GM19395 (cell line): ENCODE data around the gene ZNF644.

Experiments
- ATAC-seq: cut with Tn5 transposase; IDR thresholded peaks from one replicate; pipeline ENCODE4 v1.9.1; 2021; ENCODE audit warnings: mild to moderate bottlenecking, moderate library complexity; ENCODE audit not compliant: unreplicated experiment

ZNF644 gene

DNA sequence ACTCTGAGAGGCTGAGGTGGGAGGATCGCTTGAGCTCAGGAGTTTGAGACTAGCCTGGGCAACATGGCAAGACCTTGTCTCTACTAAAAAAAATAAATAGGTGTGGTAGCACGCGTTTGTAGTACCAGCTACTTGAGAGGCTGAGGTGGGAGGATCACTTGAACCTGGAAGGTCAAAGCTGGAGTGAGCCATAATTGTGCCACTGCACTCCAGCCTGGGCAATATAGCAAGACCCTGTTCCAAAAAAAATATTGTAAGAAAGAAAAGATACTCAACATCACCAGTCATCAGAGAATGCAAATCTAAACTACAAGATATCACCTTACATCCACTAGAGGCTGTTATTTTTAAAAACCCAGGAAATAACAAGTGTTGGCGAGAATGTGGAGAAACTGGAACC lies 32.5 kb downstream of the ZNF644 start:
- no peak for ATAC-seq

DNA sequence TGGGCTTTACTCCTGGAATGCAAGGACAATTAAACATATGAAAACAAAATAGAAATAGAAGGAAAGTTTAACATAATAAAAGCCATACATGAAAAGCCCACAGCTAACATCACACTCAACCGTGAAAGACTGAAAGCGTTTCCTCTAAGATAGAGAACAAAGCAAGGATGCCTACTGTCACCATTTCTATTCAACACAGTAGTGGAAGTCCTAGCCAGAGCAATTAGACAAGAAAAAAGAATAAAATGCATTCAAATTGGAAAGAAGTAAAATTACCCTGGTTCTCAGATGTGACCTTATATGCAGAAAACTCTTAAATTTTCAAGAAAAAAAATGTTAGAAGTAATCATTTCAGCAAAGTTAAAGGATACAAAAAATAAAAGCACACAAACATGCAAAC lies 34.0 kb downstream of the ZNF644 start:
- ATAC-seq = no peak

DNA sequence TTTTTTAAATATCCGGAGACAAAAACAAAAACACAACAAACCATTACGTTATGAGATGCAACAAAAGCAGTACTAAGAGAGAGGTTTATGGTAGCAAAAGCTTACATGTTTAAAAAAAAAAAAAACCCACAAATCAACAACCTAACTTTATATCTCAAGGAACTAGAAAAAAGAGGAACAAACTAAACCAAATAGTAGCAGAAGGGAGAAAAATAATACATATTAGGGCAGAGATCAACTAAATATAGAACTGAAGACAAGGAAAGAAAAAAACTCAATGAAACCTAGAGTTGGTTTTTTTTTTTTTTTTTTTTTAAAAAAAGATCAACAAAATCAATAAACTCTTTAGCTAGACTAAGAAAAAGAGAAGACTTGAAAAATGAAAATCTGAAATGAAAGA lies 34.9 kb downstream of the ZNF644 start:
- ATAC-seq = no peak

DNA sequence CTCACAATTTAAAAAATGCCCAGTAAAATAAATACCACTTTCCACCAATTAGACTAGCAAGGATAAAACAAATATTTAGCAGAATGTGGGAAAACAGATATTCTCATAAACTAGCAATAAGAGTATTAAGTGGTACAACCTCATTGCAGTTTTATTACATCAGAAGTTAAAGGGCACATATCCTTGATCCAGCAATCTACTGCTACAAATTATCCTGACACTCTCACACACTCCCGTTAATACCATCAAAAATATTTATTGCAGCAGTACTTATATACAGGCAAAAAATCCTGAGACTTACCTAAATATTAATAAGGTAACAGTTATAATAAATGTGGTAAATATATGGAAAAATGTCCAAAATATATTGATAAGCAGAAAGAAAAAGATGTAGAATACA lies 44.3 kb downstream of the ZNF644 start:
- no peak for ATAC-seq

DNA sequence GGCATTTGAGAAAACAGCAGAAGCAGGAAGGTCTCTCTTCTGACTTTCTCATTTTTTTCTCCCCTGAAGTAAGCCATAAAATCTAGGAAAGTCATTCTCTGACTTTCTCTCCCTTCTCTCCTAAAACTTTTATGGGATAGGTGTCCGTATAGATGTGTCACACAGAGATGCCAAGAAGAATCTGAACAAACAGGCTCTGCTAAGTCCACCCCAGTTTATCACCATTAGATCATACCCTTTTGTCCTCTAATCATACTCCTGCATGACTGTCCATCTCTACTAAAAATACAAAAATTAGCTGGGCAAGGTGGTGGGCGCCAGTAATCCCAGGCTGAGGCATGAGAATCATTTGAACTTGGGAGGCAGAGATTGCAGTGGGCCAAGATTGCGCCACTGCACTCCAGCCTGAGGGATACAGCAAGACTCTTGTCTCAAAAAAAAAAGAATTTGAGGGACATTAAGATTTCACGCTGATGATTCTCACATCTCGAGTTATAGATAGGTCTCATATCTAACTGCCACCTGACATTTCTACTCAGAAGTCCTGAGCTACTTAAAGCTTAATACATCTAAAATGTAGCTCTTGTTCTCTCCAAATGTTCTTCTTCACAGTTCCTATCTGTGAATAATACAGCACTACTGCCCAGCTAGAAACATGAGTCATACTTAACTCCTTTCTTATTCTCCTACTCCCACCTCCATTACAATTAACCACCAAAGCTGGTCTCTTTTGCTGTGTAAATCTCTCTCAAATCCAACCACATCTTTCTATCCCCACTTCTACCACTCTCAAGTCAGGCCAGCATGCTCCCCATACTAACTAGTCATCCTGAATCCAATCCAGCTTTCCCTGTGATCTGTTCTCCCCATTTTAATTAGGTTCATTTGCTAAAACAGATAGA lies 47.7 kb downstream of the ZNF644 start:
- ATAC-seq = no peak

DNA sequence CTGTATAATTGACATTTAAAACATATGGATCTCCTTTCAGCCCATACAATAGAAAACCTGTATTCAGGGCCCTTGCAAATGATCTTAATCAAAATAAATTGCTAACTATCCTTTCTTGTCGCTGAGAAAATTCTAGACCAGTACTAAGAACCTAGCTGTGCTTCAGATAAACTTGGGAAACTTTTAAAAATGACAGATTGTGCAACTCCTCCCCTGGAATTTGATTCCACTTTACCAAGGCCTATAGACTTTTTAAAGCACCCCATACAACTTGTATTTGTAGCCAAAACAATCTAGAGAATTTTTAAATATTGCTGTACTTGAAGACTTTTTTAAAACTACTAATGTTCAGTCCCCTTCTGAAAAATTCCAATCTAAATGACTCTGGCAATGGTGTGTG lies 51.6 kb downstream of the ZNF644 start:
- no peak for ATAC-seq

DNA sequence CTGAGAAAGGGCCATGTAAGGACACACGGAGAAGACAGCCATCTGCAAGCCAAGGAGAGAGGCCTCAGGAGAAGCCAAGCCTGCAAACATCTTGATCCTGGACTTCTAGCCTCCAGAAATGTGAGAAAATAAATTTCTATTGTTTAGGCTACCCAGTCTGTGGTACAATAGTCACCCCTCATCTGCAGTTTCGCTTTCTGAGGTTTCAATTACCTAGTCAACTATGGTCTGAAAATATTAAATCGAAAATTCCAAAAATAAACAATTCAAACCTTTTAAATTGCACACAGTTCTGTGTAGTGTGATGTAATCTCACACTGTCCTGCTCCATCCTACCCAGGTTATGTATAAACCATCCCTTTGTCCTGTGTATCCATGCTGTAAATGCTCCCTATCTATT lies 52.6 kb downstream of the ZNF644 start:
- ATAC-seq = no peak

DNA sequence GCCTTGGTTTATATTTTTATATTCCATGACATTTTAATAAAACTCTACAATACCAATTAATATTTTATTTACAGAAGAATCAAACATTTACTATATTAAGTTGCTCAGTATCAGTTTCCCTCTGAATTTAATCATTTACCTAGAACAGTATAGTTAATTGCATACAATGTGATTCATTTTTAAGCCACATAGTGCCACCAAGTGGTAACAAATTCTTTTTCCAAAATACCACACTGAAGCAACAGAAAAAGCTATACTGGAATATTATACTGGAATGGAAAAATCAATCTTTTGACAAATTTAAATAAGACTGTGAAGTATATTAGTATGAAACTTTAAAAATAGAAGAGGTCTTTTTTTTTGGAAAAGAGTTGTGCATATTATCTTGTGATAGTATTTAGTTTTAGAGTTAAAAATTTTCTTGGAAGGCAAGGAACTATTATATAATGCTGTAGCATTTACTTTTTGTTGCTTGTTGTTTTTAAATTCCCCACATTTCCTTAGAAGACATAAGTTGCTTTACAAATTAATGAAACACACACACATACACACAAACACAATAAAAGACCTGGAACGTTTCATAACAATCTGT lies 57.3 kb downstream of the ZNF644 start:
- ATAC-seq = no peak

DNA sequence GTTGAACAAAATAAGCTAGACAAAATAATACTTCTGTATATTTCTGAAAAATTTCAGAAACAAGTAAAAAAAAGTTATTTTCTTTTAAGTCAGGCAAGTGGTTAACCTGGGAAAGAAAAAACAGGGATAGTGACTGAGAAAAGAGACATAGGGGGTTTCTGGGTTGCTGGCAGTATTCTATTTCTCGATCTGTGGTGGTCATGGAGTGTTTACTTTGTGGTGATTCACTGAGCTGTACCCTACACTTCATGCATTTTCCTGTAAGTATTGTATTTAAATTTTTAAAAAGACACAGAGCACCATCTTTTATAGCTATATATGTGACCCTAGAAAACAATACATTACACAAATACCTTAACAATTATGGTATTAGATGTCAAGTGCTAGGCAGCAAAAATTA lies 58.2 kb downstream of the ZNF644 start:
- ATAC-seq = no peak

DNA sequence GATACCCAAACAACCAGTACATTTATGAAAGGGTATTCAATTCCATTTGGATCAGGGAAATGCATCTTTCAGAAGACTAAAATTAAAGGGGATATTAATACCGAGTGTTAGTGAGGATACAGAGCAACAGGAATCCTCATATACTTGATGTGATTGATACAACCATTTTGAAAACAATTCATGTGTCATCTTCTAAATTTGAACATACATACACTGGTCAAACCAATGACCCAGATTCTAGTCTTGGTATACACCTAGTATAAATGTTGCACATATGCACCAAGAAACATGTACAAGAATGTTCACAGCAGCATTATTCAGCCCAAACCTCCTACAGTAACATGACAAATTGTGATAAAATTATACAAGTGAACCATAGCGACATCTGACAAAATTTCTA lies 58.6 kb downstream of the ZNF644 start:
- ATAC-seq = no peak

DNA sequence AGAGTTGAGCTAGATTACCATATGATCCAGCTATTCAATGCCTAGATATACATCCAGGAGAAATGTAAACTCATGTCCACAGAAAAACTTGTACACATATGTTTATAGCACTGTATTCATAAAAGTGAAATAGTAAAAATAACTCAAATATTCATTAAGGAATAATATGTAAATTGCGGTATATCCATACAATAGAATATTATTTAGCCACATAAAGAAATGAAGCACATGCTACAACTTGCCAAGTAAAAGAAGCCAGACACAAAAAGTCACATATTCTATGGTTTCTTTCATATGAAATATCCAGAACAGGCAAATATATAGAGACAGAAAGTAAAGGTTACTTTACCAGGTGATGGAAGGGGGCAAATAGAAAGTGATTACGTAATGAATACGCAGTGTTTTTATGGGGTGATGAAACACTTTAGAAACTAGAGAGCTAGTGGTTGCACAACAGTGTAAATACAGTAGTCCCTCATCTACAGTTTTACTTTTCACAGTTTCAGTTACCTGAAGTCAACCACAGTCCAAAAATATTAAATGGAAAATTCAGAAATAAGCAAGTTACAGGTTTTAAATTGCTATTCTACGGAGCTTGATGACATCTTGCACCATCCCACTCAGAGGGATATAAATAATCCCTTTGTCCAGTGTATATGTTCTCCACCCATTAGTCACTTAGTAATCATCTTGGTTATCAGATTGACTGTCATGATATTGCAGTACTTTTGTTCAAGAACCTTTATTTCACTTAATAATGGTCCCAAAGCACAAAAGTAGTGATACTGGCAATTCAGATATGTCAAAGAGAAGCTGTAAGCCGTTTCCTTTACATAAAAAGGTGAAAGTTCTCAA lies 62.3 kb downstream of the ZNF644 start:
- ATAC-seq = peak; percentile 89

DNA sequence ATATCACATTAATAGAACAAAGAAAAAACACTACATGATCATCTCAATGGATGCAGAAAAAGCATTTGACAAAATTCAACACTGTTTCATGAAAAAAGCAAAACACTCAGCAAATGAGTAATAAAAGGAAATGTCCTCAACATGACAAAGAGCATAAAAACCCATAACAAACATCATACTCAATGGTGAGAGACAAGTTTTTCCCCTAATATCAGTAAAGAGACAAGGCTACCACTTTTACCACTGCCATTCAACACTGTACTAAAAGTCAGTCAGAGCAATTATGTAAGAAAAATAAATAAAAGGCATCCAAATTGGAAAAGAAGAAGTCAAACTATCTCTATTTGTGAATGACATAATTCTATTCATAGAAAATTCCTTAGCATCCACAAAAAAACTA lies 64.3 kb downstream of the ZNF644 start:
- no peak for ATAC-seq

DNA sequence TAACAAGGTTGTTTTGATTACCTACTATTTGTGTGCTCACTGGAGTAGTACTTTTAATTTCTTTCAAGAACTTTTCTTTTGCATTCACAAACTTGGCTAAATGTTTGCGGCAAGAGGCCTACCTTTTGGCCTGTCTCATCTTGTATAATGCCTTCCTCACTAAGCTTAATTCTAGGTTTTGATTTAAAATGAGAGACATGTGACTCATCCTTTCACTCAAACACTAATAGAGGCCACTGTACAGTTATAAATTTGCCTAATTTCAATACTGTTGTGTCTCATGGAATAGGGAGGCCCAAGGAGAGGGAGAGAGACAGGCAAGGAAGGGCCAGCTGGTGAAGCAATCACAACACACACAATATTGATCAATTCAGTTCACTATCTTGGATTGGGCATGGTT lies 66.1 kb downstream of the ZNF644 start:
- no peak for ATAC-seq

DNA sequence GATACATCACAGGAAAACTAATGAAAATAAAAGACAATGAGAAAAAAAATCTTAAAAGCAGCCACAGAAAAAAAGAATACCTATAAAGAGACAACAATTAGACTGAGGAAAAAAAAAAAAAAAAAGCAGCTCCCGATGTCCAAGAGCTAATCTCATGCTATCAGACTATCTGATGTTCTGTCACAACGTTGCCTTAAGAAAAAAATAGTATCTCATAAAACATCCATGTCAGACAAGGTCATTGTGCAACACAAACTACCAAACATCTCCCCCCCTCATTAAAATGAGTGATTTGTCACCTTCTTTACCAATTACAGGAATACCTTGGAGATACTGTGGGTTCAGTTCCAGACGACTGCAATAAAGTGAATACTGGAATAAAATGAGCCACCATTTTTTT lies 68.9 kb downstream of the ZNF644 start:
- ATAC-seq = no peak

DNA sequence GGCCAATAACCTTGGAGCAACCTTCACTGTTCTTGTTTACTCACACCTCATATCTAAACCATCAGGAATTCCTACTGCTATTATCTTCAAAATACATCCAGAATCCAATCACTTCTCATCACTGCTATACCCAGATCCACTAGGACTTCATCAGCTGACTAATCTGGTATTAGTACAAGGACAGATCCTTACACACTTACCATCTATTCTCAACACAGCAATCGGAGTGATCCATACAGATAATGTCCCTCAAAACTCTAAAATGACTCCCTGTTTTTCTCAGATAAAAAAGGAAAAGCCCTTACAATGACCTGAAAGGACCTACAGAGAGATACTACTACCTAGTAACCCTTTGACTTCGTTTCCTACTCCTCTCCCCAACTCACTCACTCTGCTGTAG lies 70.8 kb downstream of the ZNF644 start:
- no peak for ATAC-seq

DNA sequence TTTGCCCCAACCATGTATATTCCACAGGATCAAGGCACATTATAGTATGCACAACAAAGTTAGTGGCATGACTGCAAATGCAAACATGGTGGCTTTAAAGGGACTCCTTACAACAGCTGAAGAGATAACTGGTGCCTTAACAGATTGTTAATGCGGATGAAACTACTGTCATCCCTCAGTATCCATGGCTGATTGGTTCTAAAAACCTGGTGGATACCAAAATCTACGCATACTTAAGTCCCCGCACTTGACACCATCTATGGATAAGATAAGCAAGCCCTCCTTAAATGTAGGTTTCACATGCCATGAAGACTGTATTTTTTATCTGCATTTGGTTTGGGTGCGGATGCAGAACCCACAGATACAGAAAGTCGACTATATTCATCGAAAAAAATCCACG lies 73.5 kb downstream of the ZNF644 start:
- no peak for ATAC-seq

DNA sequence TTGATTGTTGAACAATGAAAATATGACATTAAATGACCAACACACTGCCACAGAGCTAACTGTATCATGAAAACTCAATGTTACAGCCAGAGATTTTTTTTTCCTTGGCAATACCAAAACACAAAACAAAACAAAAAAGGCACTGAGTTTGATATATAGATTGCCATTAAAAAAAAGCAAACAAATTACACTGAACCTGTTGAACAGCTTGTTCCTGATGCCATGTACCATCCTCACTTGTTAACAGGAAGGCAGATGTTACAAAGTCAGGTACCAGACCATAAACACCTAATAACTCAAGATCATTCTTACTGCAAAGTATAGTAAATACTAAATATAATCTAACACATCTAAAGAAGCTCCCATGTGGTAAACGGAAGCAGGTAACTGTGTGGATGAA lies 75.2 kb downstream of the ZNF644 start:
- ATAC-seq = no peak

DNA sequence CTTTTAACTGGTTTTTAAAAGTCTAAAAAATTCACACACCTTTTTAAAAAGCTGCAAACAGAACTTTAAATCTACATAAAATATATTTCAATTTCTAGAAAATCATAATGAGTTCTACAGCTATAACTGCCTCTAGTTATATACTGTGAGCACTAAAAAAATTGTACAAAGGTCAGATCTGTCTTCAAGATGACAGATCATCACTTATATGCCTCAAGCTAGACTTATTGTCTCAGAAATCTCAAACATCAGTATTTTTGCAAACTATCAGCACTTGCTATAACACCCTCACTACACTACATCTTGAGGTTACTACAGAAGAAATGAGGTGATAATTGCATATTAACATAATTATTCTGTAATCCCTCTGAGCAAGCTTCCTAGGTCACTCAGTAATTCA lies 76.5 kb downstream of the ZNF644 start:
- no peak for ATAC-seq

DNA sequence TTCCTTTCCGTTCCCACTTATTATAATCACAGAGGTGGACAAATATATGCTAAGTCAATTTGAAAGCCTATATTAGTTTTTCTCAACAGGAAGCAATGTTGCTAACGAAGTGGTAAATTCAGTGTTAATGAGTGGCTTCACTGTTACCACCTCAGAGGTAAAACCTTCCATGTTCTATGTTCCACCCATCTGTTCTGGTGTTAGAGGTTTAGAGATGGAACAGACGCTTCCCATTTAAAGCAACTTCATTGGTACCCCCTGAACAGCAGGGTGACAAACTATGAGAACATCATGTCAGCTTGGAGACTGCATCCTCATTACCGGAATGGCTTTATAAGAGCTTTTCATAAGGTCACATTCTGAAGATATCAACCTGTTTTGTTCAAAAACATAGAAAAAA lies 77.9 kb downstream of the ZNF644 start:
- no peak for ATAC-seq

DNA sequence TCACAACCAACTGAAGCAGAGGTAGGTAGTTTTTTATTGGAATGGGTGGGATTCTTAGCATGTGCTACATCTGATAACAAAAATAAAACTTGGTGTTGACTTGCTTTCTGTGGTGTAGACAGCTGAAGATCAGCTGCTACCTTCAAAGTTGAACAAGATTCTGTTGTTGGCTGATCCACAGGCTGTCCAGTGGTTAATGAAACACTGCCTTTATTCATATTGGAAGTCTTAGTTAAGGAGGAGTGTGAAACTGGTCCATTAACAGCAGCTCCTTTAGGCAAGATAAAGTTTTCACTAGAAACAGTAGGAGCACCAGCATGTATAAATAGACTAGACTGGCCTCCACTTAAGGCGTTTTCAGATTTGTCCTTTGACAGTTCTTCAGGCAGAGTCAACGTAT lies 81.1 kb downstream of the ZNF644 start:
- ATAC-seq = no peak

DNA sequence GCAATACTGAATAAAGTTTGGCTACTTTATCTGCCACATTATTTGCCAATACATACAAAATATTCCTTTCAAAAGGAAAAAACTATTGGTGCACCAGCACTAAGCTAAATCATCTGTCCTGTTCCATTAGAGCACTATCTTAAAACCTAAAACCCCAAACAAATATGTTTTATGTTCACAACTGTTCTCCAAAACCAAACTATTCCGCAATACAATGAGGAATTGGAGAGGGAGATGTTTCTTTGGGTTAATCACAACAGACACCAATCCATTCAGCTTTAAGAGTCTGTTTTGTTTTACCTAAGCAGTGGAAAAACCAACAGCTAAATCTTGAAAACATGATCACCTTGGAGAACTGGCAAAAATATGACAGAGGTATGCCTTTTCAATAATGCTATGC lies 85.1 kb downstream of the ZNF644 start:
- no peak for ATAC-seq

DNA sequence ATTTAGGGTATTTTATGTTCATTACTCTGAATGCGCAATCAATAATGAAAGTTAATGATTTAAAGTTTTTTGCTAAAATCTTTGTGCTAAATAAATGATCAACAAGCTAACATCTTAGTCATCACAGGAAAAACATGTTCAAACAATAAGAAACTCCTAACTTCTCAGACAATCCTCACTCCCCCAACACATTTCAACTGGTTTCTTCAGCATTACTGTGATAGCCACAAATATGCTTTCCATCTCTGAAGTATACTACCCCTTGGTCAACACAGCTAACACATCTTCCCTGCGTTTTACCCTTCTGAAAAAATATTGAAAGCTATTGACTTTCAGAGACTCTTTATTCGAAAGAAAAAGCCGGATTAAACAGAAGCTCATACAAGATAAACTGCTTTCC lies 85.8 kb downstream of the ZNF644 start:
- no peak for ATAC-seq
